ENCODE measurements around the gene MMP23B. TPM values are rescaled to one million over a fixed set of nuclear protein-coding genes. Genes with fewer than 3 reads are reported as not detected.

MMP23B gene
- total and polyA plus RNA-seq, 10 of the 15 experiments (the other 5 are each of a cell fraction or from before 2014, with no cell fraction given) = 0.25 to 0.76 (median 0.34) TPM; not detected in 4

- Histone ChIP-seq H4K20me1 (ENCODE audit: control insufficient read depth, insufficient read depth) (no peaks in the 10 kb centered on the region), H3K27me3 (replicated peaks in 1 of 2; ENCODE audit: control insufficient read depth in 2 of 2, insufficient read depth in 2 of 2, low read length in 1 of 2) (no peaks in the 10 kb centered on the region), H3K4me3 (no peak overlapping the region), H3K4me2 (ENCODE audit: control insufficient read depth, insufficient read depth) (no peak overlapping the region), H3K79me2 (ENCODE audit: control insufficient read depth, insufficient read depth, low read length) (no peaks in the 10 kb centered on the region; the same call in 1 of the 2 replicates), H3K27ac (ENCODE audit: control insufficient read depth, insufficient read depth) (no peak overlapping the region), H3K36me3 (ENCODE audit: control insufficient read depth in 2 of 2, insufficient read depth in 2 of 2, low read length in 1 of 2) (peaks cover 5 to 7% of the 10 kb centered on the region in 2 experiments), H3K9me3 (replicated peaks; ENCODE audit: control insufficient read depth, insufficient read depth, low read length) (no peaks in the 10 kb centered on the region), H2AFZ (ENCODE audit: control insufficient read depth, low read depth, low read length) (no peak overlapping the region), H3K4me1 (ENCODE audit: control insufficient read depth, insufficient read depth, low read length) (no peaks in the 10 kb centered on the region), H3K9ac (ENCODE audit: control insufficient read depth, insufficient read depth, low read length) (no peak overlapping the region)
- TF ChIP-seq BMI1 (IDR thresholded peaks at IDR 0.05; ENCODE audit: borderline replicate concordance) = no peak
- no peak for TF ChIP-seq MEF2A (IDR thresholded peaks at IDR 0.05; ENCODE audit: insufficient read depth, low read depth, low read length)
- no peak for TF ChIP-seq PRDM15 (CRISPR knock-in tag; IDR thresholded peaks at IDR 0.05)
- TF ChIP-seq ATF7 (IDR thresholded peaks at IDR 0.05; ENCODE audit: low read depth) = no peak
- TF ChIP-seq POLR2A (IDR thresholded peaks at IDR 0.05; ENCODE audit: low read depth, low read length) = peak; percentile 24; the same call in 1 of the 2 replicates
- no peak for TF ChIP-seq RBBP5 (conservative IDR thresholded peaks at IDR 0.05)
- TF ChIP-seq ZBTB11 (CRISPR knock-in tag; IDR thresholded peaks at IDR 0.05) = no peak
- TF ChIP-seq, protein P1, sequence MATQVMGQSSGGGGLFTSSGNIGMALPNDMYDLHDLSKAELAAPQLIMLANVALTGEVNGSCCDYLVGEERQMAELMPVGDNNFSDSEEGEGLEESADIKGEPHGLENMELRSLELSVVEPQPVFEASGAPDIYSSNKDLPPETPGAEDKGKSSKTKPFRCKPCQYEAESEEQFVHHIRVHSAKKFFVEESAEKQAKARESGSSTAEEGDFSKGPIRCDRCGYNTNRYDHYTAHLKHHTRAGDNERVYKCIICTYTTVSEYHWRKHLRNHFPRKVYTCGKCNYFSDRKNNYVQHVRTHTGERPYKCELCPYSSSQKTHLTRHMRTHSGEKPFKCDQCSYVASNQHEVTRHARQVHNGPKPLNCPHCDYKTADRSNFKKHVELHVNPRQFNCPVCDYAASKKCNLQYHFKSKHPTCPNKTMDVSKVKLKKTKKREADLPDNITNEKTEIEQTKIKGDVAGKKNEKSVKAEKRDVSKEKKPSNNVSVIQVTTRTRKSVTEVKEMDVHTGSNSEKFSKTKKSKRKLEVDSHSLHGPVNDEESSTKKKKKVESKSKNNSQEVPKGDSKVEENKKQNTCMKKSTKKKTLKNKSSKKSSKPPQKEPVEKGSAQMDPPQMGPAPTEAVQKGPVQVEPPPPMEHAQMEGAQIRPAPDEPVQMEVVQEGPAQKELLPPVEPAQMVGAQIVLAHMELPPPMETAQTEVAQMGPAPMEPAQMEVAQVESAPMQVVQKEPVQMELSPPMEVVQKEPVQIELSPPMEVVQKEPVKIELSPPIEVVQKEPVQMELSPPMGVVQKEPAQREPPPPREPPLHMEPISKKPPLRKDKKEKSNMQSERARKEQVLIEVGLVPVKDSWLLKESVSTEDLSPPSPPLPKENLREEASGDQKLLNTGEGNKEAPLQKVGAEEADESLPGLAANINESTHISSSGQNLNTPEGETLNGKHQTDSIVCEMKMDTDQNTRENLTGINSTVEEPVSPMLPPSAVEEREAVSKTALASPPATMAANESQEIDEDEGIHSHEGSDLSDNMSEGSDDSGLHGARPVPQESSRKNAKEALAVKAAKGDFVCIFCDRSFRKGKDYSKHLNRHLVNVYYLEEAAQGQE (IDR thresholded peaks at IDR 0.05; ENCODE audit: low read depth, low read length) = no peak
- TF ChIP-seq, protein P2, sequence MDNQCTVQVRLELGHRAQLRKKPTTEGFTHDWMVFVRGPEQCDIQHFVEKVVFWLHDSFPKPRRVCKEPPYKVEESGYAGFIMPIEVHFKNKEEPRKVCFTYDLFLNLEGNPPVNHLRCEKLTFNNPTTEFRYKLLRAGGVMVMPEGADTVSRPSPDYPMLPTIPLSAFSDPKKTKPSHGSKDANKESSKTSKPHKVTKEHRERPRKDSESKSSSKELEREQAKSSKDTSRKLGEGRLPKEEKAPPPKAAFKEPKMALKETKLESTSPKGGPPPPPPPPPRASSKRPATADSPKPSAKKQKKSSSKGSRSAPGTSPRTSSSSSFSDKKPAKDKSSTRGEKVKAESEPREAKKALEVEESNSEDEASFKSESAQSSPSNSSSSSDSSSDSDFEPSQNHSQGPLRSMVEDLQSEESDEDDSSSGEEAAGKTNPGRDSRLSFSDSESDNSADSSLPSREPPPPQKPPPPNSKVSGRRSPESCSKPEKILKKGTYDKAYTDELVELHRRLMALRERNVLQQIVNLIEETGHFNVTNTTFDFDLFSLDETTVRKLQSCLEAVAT (IDR thresholded peaks at IDR 0.05) = 0 out of 2 replicates have a peak, but pooled peaks have one; percentile 25
- no peak for TF ChIP-seq IKZF1 (conservative IDR thresholded peaks at IDR 0.05)
- no peak for TF ChIP-seq SMAD1 (IDR thresholded peaks at IDR 0.05; ENCODE audit: low read depth, partially characterized antibody)
- no peak for TF ChIP-seq MEF2B (IDR thresholded peaks at IDR 0.05; ENCODE audit: partially characterized antibody, poor library complexity, severe bottlenecking)
- SMC1A ChIA-PET (ENCODE audit: uncharacterized antibody, unreplicated experiment) = no interaction called here
- RAD21 ChIA-PET (ENCODE audit: unreplicated experiment) = no interaction called here
- DNase-seq (ENCODE audit: low read depth, low spot score) = no peak
- POLR2A ChIA-PET = no interaction called here
- in situ Hi-C loops (cut with MboI) (no loop called here), intact Hi-C loops (cut with micrococcal nuclease; ENCODE audit: unreplicated experiment) (no loop called here)
- ATAC-seq = no peak
- BruUV-seq (replicated peaks) = no TSS peak
- CTCF ChIA-PET = no interaction called here
- 97% methylated on average over 24 of the region's 24 CpGs for WGBS (ENCODE audit: insufficient coverage, insufficient replicate concordance, low lambda C conversion rate, missing lambda C conversion rate)
- FAIRE-seq = no peak
Measured at GRCh38 chr1:1670866-1671265, 38.9 kb downstream of the MMP23B start.

Measured in GM12878 (cell line).